Measurements from ENCODE around the gene PPP2R5C.

DNA sequence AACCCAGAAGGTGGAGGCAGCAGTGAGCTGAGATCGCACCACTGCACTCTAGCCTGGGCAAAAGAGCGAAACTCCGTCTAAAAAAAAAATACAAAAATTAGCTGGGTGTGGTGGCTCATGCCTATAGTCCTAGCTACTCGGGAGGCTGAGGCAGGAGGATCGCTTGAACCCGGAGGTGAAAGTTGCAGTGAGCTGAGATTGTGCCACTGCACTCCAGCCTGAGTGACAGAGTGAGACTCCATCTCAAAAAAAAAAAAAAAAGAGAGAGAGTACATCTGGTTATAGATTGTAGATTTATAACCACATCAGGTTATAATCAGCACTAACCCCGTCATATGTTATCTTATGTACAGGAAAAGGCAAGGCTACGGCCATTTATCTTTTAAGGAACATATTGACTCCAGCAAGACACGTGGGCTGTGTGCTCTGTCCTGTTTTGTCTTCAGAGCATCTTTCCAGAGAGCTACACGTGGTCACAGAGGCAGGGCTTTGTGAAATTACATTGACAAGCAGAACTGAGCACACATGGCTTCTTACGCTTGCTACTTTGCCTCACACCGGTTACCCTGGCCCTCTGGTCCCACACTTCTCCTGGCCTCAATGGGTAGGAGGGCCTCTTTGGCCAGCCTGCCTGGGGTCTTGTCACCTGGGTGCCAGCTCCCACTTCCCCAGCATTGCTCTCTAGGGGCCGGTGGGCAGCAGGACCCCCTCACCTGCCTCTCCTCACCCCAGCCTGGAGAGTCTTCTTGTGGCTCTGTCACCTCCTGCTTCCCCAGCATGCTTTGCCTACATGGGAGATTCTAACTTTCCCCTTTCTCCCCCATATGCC lies 196.1 kb downstream of the PPP2R5C start:
- TF ChIP-seq ZNF138 (tag by site-specific recombination; IDR thresholded peaks at IDR 0.05; ENCODE audit: borderline replicate concordance): no peak
- TF ChIP-seq ZNF785 (tag by site-specific recombination; IDR thresholded peaks at IDR 0.05): no peak
- no peak for TF ChIP-seq CTCF (tag by site-specific recombination; IDR thresholded peaks at IDR 0.05)
- TF ChIP-seq ZNF2 (tag by site-specific recombination; IDR thresholded peaks at IDR 0.05): no peak
- TF ChIP-seq WT1 (tag by site-specific recombination; IDR thresholded peaks at IDR 0.05): no peak
- TF ChIP-seq ZBTB21 (tag by site-specific recombination; IDR thresholded peaks at IDR 0.05): no peak
- no peak for TF ChIP-seq ZSCAN23 (tag by site-specific recombination; IDR thresholded peaks at IDR 0.05)
- no peak for TF ChIP-seq ZBTB48 (tag by site-specific recombination; IDR thresholded peaks at IDR 0.05)
- no peak for TF ChIP-seq GFI1B (tag by site-specific recombination; IDR thresholded peaks at IDR 0.05)

Data from HEK293 (cell line).